Measurements from ENCODE around the gene CXCR6. TPM values are rescaled to one million over a fixed set of nuclear protein-coding genes. Genes with fewer than 3 reads are reported as not detected.

The CXCR6 gene
- total RNA-seq, 1 experiment from 2014 or later, result not detected

DNA sequence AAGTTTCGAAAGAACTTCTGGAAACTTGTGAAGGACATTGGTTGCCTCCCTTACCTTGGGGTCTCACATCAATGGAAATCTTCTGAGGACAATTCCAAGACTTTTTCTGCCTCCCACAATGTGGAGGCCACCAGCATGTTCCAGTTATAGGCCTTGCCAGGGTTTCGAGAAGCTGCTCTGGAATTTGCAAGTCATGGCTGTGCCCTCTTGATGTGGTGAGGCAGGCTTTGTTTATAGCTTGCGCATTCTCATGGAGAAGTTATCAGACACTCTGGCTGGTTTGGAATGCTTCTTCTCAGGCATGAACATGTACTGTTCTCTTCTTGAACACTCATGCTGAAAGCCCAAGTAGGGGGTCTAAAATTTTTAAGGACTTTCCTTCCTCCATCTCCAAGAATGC is 4.1 kb downstream of the CXCR6 start:
- no peaks in the 10 kb centered on the region for H3K4me1 Mint-ChIP-seq
- H3K27me3 Mint-ChIP-seq (ENCODE audit: low read depth), result no peaks in the 10 kb centered on the region
- H3K36me3 Mint-ChIP-seq, result peaks cover 47% of the 10 kb centered on the region
- no peaks in the 10 kb centered on the region for H3K9me3 Mint-ChIP-seq
- H3K27ac Mint-ChIP-seq, result no peak overlapping the region
- no peak overlapping the region for H3K4me3 Mint-ChIP-seq
- DNase-seq (ENCODE audit: low spot score) (no peak), ATAC-seq (no peak)
- TF ChIP-seq GABPB1 (CRISPR knock-in tag; IDR thresholded peaks at IDR 0.05), result no peak
- TF ChIP-seq, protein P1, sequence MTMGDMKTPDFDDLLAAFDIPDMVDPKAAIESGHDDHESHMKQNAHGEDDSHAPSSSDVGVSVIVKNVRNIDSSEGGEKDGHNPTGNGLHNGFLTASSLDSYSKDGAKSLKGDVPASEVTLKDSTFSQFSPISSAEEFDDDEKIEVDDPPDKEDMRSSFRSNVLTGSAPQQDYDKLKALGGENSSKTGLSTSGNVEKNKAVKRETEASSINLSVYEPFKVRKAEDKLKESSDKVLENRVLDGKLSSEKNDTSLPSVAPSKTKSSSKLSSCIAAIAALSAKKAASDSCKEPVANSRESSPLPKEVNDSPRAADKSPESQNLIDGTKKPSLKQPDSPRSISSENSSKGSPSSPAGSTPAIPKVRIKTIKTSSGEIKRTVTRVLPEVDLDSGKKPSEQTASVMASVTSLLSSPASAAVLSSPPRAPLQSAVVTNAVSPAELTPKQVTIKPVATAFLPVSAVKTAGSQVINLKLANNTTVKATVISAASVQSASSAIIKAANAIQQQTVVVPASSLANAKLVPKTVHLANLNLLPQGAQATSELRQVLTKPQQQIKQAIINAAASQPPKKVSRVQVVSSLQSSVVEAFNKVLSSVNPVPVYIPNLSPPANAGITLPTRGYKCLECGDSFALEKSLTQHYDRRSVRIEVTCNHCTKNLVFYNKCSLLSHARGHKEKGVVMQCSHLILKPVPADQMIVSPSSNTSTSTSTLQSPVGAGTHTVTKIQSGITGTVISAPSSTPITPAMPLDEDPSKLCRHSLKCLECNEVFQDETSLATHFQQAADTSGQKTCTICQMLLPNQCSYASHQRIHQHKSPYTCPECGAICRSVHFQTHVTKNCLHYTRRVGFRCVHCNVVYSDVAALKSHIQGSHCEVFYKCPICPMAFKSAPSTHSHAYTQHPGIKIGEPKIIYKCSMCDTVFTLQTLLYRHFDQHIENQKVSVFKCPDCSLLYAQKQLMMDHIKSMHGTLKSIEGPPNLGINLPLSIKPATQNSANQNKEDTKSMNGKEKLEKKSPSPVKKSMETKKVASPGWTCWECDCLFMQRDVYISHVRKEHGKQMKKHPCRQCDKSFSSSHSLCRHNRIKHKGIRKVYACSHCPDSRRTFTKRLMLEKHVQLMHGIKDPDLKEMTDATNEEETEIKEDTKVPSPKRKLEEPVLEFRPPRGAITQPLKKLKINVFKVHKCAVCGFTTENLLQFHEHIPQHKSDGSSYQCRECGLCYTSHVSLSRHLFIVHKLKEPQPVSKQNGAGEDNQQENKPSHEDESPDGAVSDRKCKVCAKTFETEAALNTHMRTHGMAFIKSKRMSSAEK (CRISPR knock-in tag; IDR thresholded peaks at IDR 0.05; ENCODE audit: borderline replicate concordance), result no peak
- no peak for TF ChIP-seq HMGA2 (CRISPR knock-in tag; IDR thresholded peaks at IDR 0.05)
- no peak for TF ChIP-seq ATF1 (CRISPR knock-in tag; IDR thresholded peaks at IDR 0.05)
- no peak for TF ChIP-seq ZNF232 (CRISPR knock-in tag; IDR thresholded peaks at IDR 0.05)
- TF ChIP-seq, protein P2, sequence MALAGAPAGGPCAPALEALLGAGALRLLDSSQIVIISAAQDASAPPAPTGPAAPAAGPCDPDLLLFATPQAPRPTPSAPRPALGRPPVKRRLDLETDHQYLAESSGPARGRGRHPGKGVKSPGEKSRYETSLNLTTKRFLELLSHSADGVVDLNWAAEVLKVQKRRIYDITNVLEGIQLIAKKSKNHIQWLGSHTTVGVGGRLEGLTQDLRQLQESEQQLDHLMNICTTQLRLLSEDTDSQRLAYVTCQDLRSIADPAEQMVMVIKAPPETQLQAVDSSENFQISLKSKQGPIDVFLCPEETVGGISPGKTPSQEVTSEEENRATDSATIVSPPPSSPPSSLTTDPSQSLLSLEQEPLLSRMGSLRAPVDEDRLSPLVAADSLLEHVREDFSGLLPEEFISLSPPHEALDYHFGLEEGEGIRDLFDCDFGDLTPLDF (CRISPR knock-in tag; IDR thresholded peaks at IDR 0.05), result no peak
- TF ChIP-seq TCF7 (CRISPR knock-in tag; IDR thresholded peaks at IDR 0.05; ENCODE audit: low read depth), result no peak
- TF ChIP-seq, protein P3, sequence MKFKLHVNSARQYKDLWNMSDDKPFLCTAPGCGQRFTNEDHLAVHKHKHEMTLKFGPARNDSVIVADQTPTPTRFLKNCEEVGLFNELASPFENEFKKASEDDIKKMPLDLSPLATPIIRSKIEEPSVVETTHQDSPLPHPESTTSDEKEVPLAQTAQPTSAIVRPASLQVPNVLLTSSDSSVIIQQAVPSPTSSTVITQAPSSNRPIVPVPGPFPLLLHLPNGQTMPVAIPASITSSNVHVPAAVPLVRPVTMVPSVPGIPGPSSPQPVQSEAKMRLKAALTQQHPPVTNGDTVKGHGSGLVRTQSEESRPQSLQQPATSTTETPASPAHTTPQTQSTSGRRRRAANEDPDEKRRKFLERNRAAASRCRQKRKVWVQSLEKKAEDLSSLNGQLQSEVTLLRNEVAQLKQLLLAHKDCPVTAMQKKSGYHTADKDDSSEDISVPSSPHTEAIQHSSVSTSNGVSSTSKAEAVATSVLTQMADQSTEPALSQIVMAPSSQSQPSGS (CRISPR knock-in tag; IDR thresholded peaks at IDR 0.05; ENCODE audit: borderline replicate concordance, low read depth), result no peak
- TF ChIP-seq NR2C2 (CRISPR knock-in tag; IDR thresholded peaks at IDR 0.05), result no peak
- TF ChIP-seq FOXJ3 (CRISPR knock-in tag; IDR thresholded peaks at IDR 0.05; ENCODE audit: borderline replicate concordance), result no peak
- TF ChIP-seq, protein P4, sequence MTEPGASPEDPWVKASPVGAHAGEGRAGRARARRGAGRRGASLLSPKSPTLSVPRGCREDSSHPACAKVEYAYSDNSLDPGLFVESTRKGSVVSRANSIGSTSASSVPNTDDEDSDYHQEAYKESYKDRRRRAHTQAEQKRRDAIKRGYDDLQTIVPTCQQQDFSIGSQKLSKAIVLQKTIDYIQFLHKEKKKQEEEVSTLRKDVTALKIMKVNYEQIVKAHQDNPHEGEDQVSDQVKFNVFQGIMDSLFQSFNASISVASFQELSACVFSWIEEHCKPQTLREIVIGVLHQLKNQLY (CRISPR knock-in tag; IDR thresholded peaks at IDR 0.05), result no peak
- ChIA-PET CTCF (interaction anchor here (1.2 kb wide), 1 partner anchor 9 kb away, joined by 4 read pairs; no protein-coding TSS in a partner anchor), POLR2A (no interaction called here)

DNA sequence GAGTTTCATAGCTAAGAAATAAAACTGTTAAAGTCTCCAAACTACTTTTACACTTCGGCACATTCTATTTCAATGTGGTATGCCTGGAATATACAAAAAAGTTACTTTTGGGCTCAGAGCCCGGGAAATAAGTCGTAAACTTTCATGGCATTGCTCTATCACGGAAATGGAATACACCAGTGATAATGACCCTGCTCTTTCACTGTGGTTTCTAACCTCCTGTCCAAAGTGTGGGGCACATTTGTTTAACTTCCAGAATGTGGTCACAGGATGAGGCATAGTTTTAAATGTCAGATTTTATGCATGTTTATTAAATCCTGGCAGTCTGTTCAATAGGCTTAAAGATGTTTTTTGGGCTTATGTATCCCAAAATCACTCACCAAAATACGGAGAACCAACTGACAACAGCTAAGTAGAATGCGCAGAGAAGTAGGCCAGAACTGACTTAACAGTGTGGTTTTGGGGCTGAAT is 5.1 kb downstream of the CXCR6 start:
- H3K4me1 Mint-ChIP-seq, result no peaks in the 10 kb centered on the region
- H3K36me3 Mint-ChIP-seq, result peaks cover 55% of the 10 kb centered on the region
- no peak for DNase-seq (ENCODE audit: low spot score)
- H3K4me3 Mint-ChIP-seq, result no peak overlapping the region
- H3K27ac Mint-ChIP-seq, result no peak overlapping the region
- no peak for ATAC-seq
- ChIA-PET CTCF (interaction anchor here (0.5 to 1.0 kb wide), 2 partner anchors 10 to 849 kb away, joined by 3 to 5 read pairs; no protein-coding TSS in a partner anchor), POLR2A (no interaction called here)
- H3K9me3 Mint-ChIP-seq, result no peaks in the 10 kb centered on the region
- TF ChIP-seq, protein P5, sequence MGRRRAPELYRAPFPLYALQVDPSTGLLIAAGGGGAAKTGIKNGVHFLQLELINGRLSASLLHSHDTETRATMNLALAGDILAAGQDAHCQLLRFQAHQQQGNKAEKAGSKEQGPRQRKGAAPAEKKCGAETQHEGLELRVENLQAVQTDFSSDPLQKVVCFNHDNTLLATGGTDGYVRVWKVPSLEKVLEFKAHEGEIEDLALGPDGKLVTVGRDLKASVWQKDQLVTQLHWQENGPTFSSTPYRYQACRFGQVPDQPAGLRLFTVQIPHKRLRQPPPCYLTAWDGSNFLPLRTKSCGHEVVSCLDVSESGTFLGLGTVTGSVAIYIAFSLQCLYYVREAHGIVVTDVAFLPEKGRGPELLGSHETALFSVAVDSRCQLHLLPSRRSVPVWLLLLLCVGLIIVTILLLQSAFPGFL (CRISPR knock-in tag; IDR thresholded peaks at IDR 0.05; ENCODE audit: borderline replicate concordance), result no peak
- TF ChIP-seq, protein P6, sequence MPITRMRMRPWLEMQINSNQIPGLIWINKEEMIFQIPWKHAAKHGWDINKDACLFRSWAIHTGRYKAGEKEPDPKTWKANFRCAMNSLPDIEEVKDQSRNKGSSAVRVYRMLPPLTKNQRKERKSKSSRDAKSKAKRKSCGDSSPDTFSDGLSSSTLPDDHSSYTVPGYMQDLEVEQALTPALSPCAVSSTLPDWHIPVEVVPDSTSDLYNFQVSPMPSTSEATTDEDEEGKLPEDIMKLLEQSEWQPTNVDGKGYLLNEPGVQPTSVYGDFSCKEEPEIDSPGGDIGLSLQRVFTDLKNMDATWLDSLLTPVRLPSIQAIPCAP (CRISPR knock-in tag; IDR thresholded peaks at IDR 0.05), result no peak
- H3K27me3 Mint-ChIP-seq (ENCODE audit: low read depth), result no peaks in the 10 kb centered on the region

All from WTC11 (cell line).